ENCODE measurements around the gene WRAP53. TPM values are rescaled to one million over a fixed set of nuclear protein-coding genes. Genes with fewer than 3 reads are reported as not detected.

Gene WRAP53
- total and polyA plus RNA-seq, 10 of the 15 experiments (the other 5 are each of a cell fraction or from before 2014, with no cell fraction given) = 1.9 to 42.0 (median 21.9) TPM

DNA sequence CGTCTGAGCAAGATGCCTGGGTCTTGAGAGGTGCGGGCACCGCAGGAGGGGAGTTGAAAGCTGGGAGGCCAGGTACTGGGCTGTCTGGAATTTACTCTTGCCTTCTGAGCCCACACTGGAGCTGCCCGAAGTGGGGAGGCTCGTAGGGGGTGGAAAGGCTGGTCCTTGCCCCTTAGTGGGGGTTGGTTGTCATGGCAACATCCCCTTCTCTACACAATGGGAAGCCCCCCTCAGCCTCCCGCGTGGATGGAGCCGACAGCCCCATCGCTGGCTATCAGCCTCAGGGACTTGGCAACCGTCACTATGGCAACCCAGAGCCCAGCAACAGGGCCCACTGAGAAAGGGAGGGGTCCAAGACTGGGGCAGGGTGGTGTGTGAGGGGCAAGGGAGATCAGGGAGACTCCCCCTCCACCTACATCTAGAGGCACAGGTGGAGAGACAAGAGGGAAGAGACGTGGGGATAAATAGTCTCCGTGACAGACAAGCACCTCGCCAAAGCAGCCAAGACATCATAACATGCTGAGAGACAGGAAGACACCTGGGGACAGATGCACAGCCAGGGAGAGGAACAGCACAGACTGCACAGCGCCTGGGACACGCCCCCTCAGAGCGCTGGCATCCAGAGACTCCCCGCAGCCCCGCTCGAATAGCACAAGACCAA, 24.0 kb downstream of the WRAP53 start (continued):
- no peak for TF ChIP-seq REST (IDR thresholded peaks at IDR 0.05; ENCODE audit: low read depth, low read length)
- no peak for TF ChIP-seq RAD51 (IDR thresholded peaks at IDR 0.05)
- TF ChIP-seq ZBED1 (IDR thresholded peaks at IDR 0.05; ENCODE audit: borderline replicate concordance) = no peak
- no peak for TF ChIP-seq PAX5 (IDR thresholded peaks at IDR 0.05; ENCODE audit: borderline replicate concordance, low read depth, low read length)
- no peak for TF ChIP-seq BCL11A (IDR thresholded peaks at IDR 0.05; ENCODE audit: low read depth, low read length)

DNA sequence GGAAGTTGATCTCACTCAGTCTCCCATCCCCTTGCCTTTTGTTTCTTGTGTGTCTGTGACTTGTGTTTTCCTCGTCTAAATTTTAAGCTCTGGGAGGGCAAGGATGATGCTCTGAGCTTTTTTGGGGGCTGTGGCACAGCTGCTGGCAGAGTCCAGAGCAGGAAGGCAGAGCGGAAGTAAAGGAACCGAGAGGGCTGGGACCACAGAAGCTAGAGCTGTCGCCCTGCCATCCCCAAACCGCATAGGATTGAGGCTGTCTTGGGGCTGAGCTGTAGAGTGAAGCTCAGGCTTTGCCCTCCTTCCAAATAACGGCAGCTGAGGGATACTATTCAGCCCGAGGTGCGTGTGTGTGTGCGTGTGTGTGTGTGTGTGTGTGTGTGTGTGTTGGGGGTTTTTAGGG, 25.5 kb downstream of the WRAP53 start:
- no peak for FAIRE-seq
- POLR2A ChIA-PET = no interaction called here

More for the DNA sequence above, 25.5 kb downstream of the WRAP53 start:
- Histone ChIP-seq H4K20me1 (ENCODE audit: control insufficient read depth, insufficient read depth) (no peaks in the 10 kb centered on the region), H3K9me3 (replicated peaks; ENCODE audit: control insufficient read depth, insufficient read depth, low read length) (no peaks in the 10 kb centered on the region), H3K27me3 (replicated peaks in 1 of 2; ENCODE audit: control insufficient read depth in 2 of 2, insufficient read depth in 2 of 2, low read length in 1 of 2) (peaks cover 6 to 9% of the 10 kb centered on the region in 2 experiments), H3K4me3 (no peak overlapping the region), H3K79me2 (ENCODE audit: control insufficient read depth, insufficient read depth, low read length) (no peaks in the 10 kb centered on the region), H3K36me3 (ENCODE audit: control insufficient read depth in 2 of 2, insufficient read depth in 2 of 2, low read length in 1 of 2) (no peaks in the 10 kb centered on the region), H3K9ac (ENCODE audit: control insufficient read depth, insufficient read depth, low read length) (no peak overlapping the region), H3K4me1 (ENCODE audit: control insufficient read depth, insufficient read depth, low read length) (peaks cover 5% of the 10 kb centered on the region), H3K4me2 (ENCODE audit: control insufficient read depth, insufficient read depth) (no peak overlapping the region), H2AFZ (ENCODE audit: control insufficient read depth, low read depth, low read length) (no peak overlapping the region), H3K27ac (ENCODE audit: control insufficient read depth, insufficient read depth) (no peak overlapping the region)
- SMC1A ChIA-PET (ENCODE audit: uncharacterized antibody, unreplicated experiment) = no interaction called here
- WGBS (ENCODE audit: insufficient coverage, insufficient replicate concordance, low lambda C conversion rate, missing lambda C conversion rate) = 4% methylated on average over 9 of the region's 9 CpGs
- no peak for TF ChIP-seq CHD1 (IDR thresholded peaks at IDR 0.05; ENCODE audit: low read depth, low read length)
- TF ChIP-seq ZZZ3 (IDR thresholded peaks at IDR 0.05; ENCODE audit: control insufficient read depth, insufficient read length, low read depth) = no peak
- no peak for TF ChIP-seq RAD21 (IDR thresholded peaks at IDR 0.05; ENCODE audit: insufficient read depth, low read depth, low read length)
- no peak for TF ChIP-seq NR2C2 (IDR thresholded peaks at IDR 0.05; ENCODE audit: borderline replicate concordance, control insufficient read depth, insufficient read length, low read depth)
- TF ChIP-seq, protein P1, sequence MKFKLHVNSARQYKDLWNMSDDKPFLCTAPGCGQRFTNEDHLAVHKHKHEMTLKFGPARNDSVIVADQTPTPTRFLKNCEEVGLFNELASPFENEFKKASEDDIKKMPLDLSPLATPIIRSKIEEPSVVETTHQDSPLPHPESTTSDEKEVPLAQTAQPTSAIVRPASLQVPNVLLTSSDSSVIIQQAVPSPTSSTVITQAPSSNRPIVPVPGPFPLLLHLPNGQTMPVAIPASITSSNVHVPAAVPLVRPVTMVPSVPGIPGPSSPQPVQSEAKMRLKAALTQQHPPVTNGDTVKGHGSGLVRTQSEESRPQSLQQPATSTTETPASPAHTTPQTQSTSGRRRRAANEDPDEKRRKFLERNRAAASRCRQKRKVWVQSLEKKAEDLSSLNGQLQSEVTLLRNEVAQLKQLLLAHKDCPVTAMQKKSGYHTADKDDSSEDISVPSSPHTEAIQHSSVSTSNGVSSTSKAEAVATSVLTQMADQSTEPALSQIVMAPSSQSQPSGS (IDR thresholded peaks at IDR 0.05; ENCODE audit: low read length) = no peak
- no peak for TF ChIP-seq SMAD1 (IDR thresholded peaks at IDR 0.05; ENCODE audit: low read depth, partially characterized antibody)
- no peak for TF ChIP-seq BCLAF1 (IDR thresholded peaks at IDR 0.05)
- TF ChIP-seq ZNF24 (IDR thresholded peaks at IDR 0.05) = no peak
- no peak for TF ChIP-seq TCF3 (IDR thresholded peaks at IDR 0.05; ENCODE audit: borderline replicate concordance, insufficient read depth, low read depth, low read length)
- no peak for TF ChIP-seq ESRRA (IDR thresholded peaks at IDR 0.05; ENCODE audit: low read length)
- TF ChIP-seq MYC (IDR thresholded peaks at IDR 0.05; ENCODE audit: insufficient read depth, insufficient read length, insufficient replicate concordance, low read length, severe bottlenecking) = no peak
- RAD21 ChIA-PET (ENCODE audit: unreplicated experiment) = no interaction called here
- intact Hi-C loops (cut with micrococcal nuclease; ENCODE audit: unreplicated experiment) (no loop called here), in situ Hi-C loops (cut with MboI) (no loop called here)
- no peak for DNase-seq (ENCODE audit: low read depth, low spot score)
- ATAC-seq = no peak
- CTCF ChIA-PET = interaction anchor here (1.0 to 1.1 kb wide), 2 partner anchors 26 to 329 kb away, joined by 3 read pairs; partner anchors contain the start of gene TP53
- BruUV-seq (replicated peaks) = no TSS peak
